RWPE2 (cell line): ENCODE measurements around the gene SLITRK2.

ENCODE experiments used
- ATAC-seq: fragments of 200-7000 bp; cut with Tn5 transposase; 3 replicates; pipeline ENCODE4 v1.9.1; 2021; ENCODE audit warnings: low read depth
- DNase-seq: peaks from one replicate; pipeline ENCODE4 v3.0.0-alpha.2; 2020; ENCODE audit warnings: low spot score
- H3K27ac ChIP-seq: fragments of 450-650 bp; 2 replicates; pipeline ENCODE4 v1.5.1; 2017; ENCODE audit warnings: mild to moderate bottlenecking; ENCODE audit not compliant: poor library complexity, severe bottlenecking
- H3K27me3 ChIP-seq: fragments of 250-450 bp; sonication (Bioruptor Pico); 2 replicates; pipeline ENCODE4 v1.5.1; 2021; ENCODE audit warnings: mild to moderate bottlenecking, moderate library complexity; ENCODE audit not compliant: insufficient read depth, poor library complexity, severe bottlenecking
- H3K36me3 ChIP-seq: fragments of 250-450 bp; sonication (Bioruptor Pico); 2 replicates; pipeline ENCODE4 v1.5.1; 2020; ENCODE audit warnings: low read depth, mild to moderate bottlenecking, moderate library complexity
- H3K4me1 ChIP-seq: fragments of 250-450 bp; sonication (Bioruptor Pico); 2 replicates; pipeline ENCODE4 v1.5.1; 2021; ENCODE audit warnings: mild to moderate bottlenecking, moderate library complexity; ENCODE audit not compliant: insufficient read depth, poor library complexity, severe bottlenecking
- H3K4me3 ChIP-seq: fragments of 250-450 bp; sonication (Bioruptor Pico); 2 replicates; pipeline ENCODE4 v1.5.1; 2021; ENCODE audit warnings: mild to moderate bottlenecking, moderate library complexity; ENCODE audit not compliant: severe bottlenecking
- H3K9me3 ChIP-seq: fragments of 250-450 bp; sonication (Bioruptor Pico); 2 replicates; pipeline ENCODE4 v1.5.1; 2021; ENCODE audit warnings: mild to moderate bottlenecking, moderate library complexity; ENCODE audit not compliant: severe bottlenecking
- CTCF ChIP-seq: fragments of 450-650 bp; IDR thresholded peaks from one replicate; pipeline ENCODE4 v1.5.1; 2017; ENCODE audit warnings: mild to moderate bottlenecking, moderate library complexity; ENCODE audit not compliant: poor library complexity, severe bottlenecking

Gene SLITRK2

GRCh38 chrX:145832796-145833195, 15.2 kb downstream of the SLITRK2 start:
- no peak for TF ChIP-seq CTCF
- Histone ChIP-seq H3K4me3 (no peak overlapping the region), H3K27me3 (no peaks in the 10 kb centered on the region), H3K36me3 (no peaks in the 10 kb centered on the region), H3K9me3 (no peaks in the 10 kb centered on the region), H3K4me1 (no peaks in the 10 kb centered on the region), H3K27ac (no peak overlapping the region)
- no peak for DNase-seq
- no peak for ATAC-seq

- H3K4me3 ChIP-seq = no peak overlapping the region
- TF ChIP-seq CTCF = no peak
Observed at GRCh38 chrX:145840531-145840930, 22.9 kb downstream of the SLITRK2 start.

GRCh38 chrX:145843146-145843904, 25.7 kb downstream of the SLITRK2 start:
- H3K4me1 ChIP-seq = no peaks in the 10 kb centered on the region
- no peak overlapping the region for H3K4me3 ChIP-seq
- DNase-seq = no peak
- H3K9me3 ChIP-seq = no peaks in the 10 kb centered on the region
- no peak for ATAC-seq
- no peaks in the 10 kb centered on the region for H3K27me3 ChIP-seq
- TF ChIP-seq CTCF = no peak
- no peaks in the 10 kb centered on the region for H3K36me3 ChIP-seq
- no peak overlapping the region for H3K27ac ChIP-seq

More at GRCh38 chrX:145840531-145840930, 22.9 kb downstream of the SLITRK2 start:
- ATAC-seq = no peak
- Histone ChIP-seq H3K27ac (no peak overlapping the region), H3K27me3 (no peaks in the 10 kb centered on the region), H3K9me3 (no peaks in the 10 kb centered on the region), H3K4me1 (no peaks in the 10 kb centered on the region), H3K36me3 (no peaks in the 10 kb centered on the region)
- no peak for DNase-seq

- ATAC-seq (no peak), DNase-seq (no peak)
- TF ChIP-seq CTCF = no peak
- H3K27me3 ChIP-seq = no peaks in the 10 kb centered on the region
- H3K4me3 ChIP-seq = no peak overlapping the region
- H3K9me3 ChIP-seq = no peaks in the 10 kb centered on the region
- no peaks in the 10 kb centered on the region for H3K4me1 ChIP-seq
- no peaks in the 10 kb centered on the region for H3K36me3 ChIP-seq
- no peak overlapping the region for H3K27ac ChIP-seq
Observed at GRCh38 chrX:145844886-145845285, 27.3 kb downstream of the SLITRK2 start.

- H3K36me3 ChIP-seq = no peaks in the 10 kb centered on the region
- DNase-seq = no peak
Observed at GRCh38 chrX:145848448-145848847, 30.8 kb downstream of the SLITRK2 start.

More at GRCh38 chrX:145848448-145848847, 30.8 kb downstream of the SLITRK2 start:
- no peak for ATAC-seq
- Histone ChIP-seq H3K4me3 (no peak overlapping the region), H3K27me3 (no peaks in the 10 kb centered on the region), H3K27ac (no peak overlapping the region), H3K9me3 (no peaks in the 10 kb centered on the region), H3K4me1 (no peaks in the 10 kb centered on the region)
- no peak for TF ChIP-seq CTCF
